GM19455 (cell line): ENCODE data around the gene FHOD1.

Source experiments
- ATAC-seq: cut with Tn5 transposase; IDR thresholded peaks from one replicate; pipeline ENCODE4 v1.9.1; 2021; ENCODE audit not compliant: unreplicated experiment

Gene FHOD1

DNA sequence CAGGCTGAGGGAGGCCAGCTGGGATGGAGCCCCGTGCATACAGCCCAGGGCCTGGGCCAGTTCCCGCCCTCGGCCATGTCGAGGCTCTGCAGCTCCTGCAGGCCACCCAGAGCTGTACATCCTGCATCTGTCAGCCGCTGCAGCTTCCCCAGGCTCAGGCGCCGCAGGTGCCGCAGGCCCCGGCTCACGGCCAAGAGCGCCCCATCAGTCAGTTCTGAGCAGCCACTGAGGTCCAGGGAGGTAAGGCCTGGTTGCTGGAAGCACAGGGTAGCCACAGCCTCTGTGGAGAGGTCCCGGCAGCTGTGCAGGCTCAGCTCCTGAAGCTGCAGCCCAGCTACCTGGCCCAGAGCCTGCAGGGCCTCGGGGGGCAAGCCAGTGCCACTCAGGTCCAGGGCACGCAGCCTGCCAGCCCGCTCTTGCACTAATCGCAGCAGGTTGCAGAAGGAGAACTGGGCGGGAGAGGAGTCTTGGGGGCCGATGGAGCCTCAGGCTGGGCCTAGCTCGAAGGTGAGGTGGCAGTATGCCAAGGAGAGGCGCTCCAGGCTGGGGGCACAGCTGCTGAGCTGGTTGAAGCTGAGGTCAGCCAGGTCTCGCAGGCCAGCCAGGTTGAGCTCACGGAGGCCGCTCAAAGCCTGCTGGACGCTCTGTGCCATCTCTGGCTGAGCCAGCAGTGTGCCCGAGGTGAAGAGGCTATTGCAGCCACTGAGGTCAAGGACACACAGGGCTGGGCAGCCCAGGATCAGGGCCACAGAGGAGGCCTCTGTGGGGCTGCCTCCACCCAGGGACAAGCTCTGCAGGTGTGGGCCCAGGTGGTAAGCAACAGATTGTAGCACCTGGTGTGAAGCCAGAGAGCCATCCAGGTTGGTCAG is 37.0 kb downstream of the FHOD1 start:
- ATAC-seq, result no peak

DNA sequence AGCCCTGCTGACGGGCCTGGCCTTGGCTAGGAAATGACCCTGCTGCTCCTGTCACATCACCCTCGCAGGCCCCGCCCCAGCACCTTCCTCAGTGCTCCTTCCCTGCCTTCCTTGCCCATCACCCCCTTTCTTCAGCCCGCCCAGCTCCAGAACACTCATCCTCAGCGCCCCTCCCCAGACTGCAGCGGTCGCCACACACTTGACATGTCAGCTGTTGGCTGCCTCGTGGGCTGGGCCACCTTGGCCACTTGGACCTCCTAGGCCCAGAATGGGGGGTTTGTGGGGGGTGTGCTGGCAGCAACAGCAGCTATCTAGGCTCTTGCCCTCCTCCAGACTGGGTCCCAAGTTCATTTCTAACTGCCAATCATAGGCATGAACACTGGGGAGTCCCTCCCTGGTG is 37.7 kb downstream of the FHOD1 start:
- no peak for ATAC-seq

DNA sequence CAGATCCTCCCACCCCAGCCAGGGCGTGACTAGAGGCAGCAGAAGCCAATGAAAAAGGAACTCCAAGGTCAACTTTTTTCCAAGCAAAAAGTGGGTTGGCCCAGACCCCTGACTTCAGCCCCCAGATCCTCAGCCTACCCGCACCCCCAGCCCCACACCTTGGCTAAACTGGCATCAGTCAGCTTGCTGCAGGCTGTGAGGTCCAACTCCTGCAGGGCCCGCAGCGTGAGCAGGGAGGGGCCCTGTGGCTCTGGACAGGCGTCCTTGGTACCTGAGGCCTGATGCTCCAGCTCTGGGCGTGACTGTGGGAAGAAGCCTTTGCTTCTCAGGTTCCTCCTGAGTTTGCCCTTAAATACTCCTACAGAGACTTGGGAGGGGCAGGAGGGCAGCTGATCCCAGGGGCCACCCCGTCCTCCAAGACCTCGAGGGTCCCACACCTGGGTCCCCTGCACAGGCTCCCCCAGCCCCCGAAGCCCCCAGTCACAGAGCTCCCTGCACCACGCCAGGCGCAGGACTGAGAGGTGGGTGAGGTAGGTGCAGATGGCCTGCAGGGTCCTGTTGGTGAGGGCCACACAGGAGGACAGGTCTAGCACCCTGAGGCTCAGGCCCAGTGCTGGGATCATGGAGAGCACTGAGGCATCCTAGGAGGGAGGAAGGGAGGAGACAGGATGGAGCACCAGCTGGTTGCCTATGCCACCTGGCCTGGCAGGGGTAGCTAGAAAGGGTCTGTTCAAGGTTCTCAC is 39.0 kb downstream of the FHOD1 start:
- no peak for ATAC-seq

DNA sequence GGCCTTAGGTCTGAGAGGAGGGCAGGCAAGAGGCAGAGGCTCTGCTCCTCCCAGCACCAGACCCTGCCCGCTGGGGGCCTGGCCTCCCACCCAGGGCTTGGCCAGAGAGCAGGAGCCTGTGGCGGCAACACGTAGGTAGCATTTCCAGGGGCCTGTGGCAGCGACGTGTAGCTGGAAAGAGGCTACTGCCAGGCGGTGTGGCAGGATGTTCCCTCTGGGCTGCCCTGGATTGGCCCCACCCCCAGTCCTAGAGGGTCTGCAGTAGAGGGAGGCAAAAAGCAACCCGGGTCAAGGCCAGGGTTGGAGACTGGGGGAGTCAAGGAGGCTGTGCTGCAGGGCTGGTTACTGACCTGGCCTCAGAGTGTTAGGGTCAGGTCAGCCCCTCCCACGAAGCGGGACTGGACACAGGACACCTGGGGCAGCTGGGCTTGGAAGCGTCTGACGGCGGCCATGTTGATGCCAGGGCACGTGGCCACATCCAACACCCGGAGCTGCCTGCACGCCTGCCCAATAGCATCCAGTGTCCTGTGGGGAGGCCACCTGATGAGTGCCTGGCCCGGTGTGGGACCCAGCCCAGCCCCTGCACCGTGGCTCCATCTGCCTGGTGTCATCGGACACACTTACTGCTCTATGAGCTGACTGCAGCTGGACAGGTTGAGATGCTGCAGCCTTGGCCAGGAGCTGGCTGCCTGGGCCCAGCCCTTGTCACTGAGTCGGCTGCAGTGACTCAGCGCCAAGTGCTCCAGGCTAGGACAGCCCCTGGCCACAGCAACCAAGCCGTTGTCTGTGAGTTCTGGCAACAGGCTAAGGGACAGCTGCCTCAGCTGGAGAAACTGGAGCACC is 39.8 kb downstream of the FHOD1 start:
- ATAC-seq, result no peak

DNA sequence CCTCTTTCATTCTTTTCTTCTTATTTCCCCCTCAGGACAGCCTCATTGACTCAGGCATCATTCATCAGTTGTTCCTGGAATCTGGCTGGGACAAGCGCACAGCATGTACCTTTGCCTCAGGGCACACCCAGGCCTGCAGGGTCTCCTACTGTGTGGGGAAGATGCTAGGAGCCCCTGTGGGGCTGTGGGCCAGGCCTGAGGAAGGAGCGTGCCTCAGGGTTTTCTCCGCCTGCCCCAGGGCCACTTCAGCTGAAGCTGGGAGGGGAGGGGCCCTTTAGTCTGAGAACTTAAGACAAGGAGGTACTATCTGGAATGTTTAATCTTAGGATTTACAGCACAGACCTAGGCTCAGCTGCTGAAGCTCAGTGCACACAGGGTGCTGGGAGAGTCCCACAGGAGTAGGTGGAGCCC is 40.4 kb downstream of the FHOD1 start:
- no peak for ATAC-seq

DNA sequence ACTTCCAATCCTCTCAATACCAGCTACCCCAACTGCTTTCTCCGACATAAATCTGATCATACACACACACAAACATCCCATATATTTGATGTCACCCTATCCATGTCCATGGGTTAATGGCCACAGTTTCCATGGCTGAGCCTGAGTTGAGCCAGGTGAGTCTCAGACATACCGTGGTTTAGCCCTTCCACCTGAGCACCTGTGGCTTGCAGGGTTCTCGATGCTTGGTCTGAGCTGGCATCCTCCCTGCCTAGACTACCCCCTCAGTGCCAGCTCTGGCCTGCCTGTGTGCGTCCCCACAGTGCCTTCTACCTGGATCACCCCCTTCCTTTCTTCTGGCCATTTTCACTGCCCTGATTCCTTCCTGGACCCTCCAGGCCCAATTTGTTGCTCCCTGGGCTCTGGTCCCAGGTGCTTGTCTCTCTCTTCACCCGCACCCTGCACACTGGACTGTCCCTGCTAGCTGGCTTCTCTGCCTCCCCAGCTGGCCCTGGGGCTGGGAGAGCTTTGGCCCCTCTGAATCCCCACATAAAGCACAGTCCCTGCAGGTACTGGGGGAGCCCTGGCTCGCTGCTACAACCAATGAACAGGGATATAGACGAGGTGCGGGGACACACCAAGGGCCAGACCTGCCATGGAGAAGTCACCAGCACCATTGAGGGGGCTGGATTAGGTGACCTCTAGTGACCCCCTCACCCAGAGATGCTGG is 41.0 kb downstream of the FHOD1 start:
- no peak for ATAC-seq

DNA sequence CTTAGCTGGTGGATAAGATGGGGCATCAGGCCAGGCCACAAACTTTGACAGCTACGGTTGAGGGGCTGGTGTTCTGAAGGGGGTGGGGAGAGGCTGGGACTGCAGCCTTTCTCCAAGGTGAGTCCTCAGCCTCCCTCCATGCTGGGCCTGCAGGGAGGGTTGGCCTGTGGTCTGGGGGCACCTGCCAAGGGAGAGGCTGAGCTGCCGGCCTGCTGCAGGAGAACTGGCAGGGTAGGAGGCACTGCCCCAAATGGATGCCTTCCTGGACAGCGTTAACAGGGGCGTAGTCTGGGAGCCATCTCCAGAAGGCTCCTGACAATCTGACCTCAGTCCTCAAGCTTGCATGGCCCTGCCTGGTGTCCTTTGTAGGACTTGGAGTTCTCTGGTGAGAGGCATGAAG is 43.2 kb downstream of the FHOD1 start:
- no peak for ATAC-seq

DNA sequence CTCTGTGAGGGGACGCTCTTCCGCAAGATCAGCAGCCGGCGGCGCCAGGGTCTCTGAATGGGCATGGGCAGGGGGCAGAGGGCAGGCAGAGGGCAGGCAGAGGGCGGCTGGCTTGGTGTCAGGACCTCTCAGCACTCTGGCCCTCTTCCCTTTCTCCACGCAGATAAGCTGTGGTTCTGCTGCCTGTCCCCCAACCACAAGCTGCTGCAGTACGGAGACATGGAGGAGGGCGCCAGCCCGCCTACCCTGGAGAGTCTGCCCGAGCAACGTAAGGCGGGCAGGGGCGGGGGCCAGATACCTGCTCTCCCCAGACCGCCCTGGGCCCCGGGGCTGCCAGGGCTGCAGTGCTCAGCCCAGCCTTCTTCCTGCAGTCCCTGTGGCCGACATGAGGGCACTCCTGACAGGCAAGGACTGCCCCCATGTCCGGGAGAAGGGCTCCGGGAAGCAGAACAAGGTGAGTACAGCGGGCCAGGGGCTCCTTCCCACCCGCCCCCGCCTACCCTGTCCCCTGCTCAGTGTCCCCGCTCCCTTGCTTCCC is 44.3 kb downstream of the FHOD1 start:
- ATAC-seq, result no peak

DNA sequence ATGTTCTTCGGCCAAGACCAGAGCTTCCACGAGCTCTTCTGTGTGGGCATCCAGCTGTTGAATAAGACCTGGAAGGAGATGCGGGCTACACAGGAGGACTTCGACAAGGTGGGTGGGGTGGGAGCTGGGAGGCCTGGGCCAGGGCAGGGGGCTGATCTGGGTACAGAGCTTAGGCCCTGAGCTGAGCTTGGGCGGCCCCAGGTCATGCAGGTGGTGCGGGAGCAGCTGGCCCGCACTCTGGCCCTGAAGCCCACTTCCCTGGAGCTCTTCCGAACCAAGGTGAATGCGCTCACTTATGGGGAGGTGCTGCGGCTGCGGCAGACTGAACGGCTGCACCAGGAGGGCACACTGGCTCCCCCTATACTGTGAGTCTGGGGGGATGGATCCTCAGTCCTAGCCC is 44.9 kb downstream of the FHOD1 start:
- ATAC-seq, result no peak

DNA sequence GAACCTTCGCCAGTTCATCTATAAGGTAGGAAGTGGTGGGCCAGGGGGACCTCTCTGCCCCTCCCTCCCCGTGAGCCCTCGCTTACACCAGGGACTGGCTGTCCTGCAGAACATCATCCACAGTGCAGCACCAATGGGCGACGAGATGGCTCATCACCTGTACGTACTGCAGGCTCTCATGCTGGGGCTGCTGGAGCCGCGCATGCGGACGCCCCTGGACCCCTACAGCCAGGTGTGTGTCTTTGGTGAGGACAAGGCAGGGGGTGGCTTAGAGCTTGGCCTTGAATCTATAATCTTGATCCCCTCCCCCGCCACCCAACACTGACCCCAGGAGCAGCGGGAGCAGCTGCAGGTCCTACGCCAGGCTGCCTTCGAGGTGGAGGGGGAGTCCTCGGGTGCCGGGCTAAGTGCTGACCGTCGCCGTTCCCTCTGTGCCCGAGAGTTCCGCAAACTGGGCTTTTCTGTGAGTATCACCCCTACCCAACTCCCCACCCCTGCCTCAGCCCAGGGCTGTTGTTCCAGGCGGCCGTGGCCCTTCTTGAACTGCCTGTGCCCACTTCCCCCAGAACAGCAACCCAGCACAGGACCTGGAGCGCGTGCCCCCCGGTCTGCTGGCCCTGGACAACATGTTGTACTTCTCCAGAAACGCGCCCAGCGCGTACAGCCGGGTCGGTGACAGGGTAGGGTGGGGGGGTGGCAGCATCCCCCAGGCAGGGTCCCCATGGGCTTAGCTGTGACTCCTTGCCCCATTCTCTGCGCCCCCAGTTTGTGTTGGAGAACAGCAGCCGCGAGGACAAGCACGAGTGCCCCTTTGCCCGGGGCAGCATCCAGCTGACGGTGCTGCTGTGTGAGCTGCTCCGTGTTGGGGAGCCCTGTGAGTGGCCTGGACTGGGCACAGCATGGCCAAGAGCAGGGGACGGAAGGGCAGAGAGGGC is 45.6 kb downstream of the FHOD1 start:
- no peak for ATAC-seq

DNA sequence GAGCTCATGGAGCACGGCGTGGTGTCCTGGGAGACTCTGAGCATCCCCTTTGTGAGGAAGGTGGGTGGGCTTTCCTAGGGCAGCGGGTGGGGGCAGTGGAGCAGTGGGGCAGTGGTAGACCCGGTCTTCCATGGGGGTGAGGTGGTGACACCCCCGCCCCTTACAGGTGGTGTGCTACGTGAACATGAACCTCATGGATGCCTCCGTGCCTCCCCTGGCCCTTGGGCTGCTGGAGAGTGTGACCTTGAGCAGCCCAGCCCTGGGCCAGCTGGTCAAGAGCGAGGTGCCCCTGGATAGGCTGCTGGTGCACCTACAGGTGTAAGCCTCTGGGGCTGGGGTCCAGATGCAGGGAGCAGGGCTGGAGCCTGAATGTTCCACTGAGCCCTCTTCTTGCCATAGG is 46.8 kb downstream of the FHOD1 start:
- ATAC-seq, result no peak

DNA sequence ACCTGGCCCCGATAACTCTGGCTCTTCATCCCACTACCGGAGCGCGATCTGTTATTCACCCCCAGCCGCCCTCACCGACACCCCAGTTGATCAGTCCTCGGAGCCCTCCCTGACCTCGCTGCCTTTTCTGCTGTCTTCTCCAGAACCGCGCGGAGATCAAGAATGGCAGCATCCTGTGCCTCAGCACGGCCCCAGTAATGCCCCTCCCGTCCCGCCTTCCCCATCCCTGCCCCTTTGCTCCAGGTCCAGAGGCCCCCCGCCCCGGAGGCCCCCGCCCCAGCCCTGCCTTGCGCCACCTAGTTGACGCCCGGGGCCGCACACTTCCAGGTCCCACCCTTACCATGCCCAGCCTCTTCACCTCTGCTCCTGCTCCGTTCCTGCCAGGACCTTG is 47.5 kb downstream of the FHOD1 start:
- no peak for ATAC-seq

DNA sequence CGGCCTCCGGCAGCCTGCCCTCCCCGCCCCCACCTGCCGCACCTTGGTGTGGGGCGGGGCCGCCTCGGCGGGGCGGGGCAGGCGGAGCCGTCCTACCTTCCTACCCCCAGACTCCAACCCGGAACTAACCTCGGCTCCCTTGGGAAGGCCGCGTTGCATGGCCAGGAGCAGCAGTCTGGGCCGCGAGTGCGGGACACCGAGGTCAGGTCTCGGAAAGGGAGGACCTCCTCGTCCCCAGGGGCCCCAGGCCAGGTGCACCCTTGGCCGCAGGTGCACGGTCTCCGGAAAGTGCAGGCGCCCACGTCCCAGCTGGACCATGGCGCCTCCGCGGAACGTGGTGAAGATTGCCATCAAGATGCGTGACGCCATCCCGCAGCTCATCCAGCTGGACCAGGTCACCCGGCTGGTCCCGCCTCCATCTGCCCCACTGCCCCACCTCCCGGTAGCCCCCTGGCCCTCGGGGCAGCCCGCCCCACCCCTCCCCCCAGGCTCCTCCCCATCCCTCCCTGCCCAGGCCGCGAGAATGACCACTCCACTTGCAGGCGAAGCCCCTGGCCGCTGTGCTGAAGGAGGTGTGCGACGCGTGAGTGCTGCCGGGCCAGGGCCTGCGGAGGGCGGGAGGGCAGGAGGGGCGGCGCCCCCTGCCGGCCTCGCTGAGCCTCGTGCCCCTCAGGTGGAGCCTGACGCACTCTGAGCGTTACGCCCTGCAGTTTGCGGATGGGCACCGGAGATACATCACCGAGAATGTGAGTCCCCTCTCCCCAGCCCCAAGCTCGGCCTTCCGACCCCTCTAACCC is 48.1 kb downstream of the FHOD1 start, which contains the start of gene ELMO3:
Gene ELMO3, plus strand, starts transcription at position 121 of the 797 bp plus-strand sequence. Its CDS starts 196 bp downstream, at position 317.
- no peak for ATAC-seq

DNA sequence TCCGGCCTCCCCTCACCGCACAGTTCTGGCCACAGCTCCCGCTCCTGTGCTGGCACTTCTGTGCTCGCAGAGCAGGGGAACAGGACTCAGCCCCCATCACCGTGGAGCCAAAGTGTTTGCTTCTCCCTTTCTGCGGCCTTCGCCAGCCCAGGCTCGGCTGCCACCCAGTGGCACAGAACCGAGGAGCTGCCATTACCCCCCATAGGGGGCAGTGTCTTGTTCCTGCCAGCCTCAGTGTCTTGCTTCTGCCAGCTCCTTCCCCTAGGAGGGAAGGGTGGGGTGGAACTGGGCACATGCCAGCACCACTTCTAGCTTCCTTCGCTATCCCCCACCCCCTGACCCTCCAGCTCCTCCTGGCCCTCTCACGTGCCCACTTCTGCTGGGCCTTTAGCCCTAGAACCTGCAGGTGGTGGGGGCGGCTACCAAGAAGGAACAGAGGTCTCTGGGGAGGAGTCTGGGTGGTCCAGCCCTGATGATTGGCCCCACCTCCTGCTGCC is 49.0 kb downstream of the FHOD1 start:
- no peak for ATAC-seq

DNA sequence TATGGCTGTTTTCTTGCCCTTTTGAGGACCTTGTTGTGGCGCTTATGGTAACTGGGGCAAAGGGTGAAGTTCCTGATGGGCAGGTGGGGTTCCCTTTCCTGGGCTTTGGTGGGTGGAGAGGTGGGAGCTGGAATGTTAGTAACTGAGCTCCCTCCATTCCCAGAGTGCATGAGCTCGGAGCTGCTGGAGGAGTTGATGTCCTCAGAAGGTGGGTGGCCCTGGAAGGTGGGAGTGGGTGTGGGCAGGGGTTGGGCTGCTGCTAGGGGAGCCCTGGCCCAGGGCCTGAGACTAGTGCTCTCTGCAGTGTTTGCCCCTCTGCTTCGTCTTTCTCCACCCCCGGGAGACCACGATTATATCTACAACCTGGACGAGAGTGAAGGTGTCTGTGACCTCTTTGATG is 49.6 kb downstream of the FHOD1 start:
- no peak for ATAC-seq

DNA sequence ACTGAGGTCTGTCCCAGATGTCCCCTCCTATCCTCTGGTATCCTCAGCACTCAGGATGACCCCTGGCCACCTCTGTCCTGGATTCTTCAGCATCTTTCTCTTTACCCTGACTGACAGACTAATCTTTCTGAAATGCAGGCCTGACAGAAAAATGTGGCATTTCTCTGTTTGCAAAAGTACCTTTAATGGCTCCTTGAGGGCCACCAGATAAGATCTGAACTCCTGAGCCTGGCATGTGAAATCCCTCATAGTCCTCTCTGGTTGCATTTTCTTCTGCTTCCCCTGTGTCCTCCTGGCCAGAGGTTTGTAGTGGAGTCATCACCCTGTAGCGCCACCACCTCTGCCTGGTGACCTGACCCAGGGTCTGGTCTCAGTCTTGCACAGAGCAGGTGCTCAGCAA is 50.4 kb downstream of the FHOD1 start:
- ATAC-seq, result no peak

DNA sequence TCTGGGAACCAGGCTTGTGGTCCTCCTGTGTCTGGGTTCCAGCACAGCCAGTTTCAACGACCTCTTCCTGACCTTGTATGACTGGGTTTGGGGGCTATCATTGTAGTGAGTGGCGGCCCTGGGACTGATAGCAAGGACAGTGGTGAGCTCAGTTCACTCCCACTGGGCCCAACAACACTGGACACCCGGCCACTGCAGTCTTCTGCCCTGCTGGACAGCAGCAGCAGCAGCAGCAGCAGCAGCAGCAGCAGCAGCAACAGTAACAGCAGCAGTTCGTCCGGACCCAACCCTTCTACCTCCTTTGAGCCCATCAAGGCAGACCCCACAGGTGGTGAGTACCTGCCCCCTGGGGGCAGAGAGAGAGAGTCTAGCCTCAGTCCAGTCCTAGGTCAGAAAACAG is 51.6 kb downstream of the FHOD1 start:
- ATAC-seq, result no peak

DNA sequence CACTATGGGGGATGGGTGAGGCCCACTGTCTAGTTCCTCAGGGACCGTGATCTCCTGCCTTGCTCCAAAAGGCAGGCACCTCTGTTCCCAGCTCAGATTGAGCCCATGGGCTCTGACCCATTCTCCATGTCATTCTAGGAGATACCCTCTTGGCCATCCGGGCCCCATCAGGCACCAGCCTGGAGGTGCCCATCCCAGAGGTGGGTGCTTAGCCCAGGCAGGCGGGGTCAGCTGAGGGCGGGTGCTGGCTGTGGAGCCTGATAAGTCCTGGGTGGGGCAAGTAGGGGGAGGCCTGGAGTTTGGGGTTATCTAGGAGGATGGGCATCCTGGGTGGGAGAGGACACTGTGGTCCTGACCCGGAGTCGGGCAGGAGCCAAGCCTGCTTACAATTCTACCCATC is 53.0 kb downstream of the FHOD1 start:
- ATAC-seq, result no peak
